Liver (tissue), 3 donors: Measurements from ENCODE around the gene TSC1.

Experiments
- FOXA1 ChIP-seq: IDR thresholded peaks from 2 replicates; pipeline ENCODE4 v1.6.1; 2016; ENCODE audit warnings: antibody characterized with exemption
- FOXA2 ChIP-seq: IDR thresholded peaks from 2 replicates; pipeline ENCODE4 v1.6.1; 2016; ENCODE audit warnings: antibody characterized with exemption
- GABPA ChIP-seq, 2 donors: IDR thresholded peaks in 1 of 2; conservative IDR thresholded peaks in 1 of 2; 2 replicates each; pipeline ENCODE4 v1.6.1; 2016; ENCODE audit warnings: antibody characterized with exemption in 2 of 2, mild to moderate bottlenecking in 1 of 2, moderate library complexity in 1 of 2
- JUND ChIP-seq, 2 donors: IDR thresholded peaks; 2 replicates each; pipeline ENCODE4 v1.6.1; 2016; ENCODE audit warnings: antibody characterized with exemption in 2 of 2
- NR2F2 ChIP-seq: IDR thresholded peaks from 2 replicates; pipeline ENCODE4 v1.6.1; 2016; ENCODE audit warnings: antibody characterized with exemption
- RAD21 ChIP-seq, 2 donors: IDR thresholded peaks; 2 replicates each; pipeline ENCODE4 v1.6.1; 2016; ENCODE audit warnings: antibody characterized with exemption in 2 of 2, mild to moderate bottlenecking in 2 of 2
- SP1 ChIP-seq: IDR thresholded peaks from 2 replicates; pipeline ENCODE4 v1.6.1; 2018; ENCODE audit warnings: antibody characterized with exemption, mild to moderate bottlenecking
- TAF1 ChIP-seq: conservative IDR thresholded peaks from 2 replicates; pipeline ENCODE4 v1.6.1; 2016; ENCODE audit warnings: antibody characterized with exemption, mild to moderate bottlenecking
- YY1 ChIP-seq: IDR thresholded peaks from 2 replicates; pipeline ENCODE4 v1.6.1; 2016; ENCODE audit warnings: antibody characterized with exemption, mild to moderate bottlenecking
- TF ChIP-seq, protein P1 (sequence below): IDR thresholded peaks from 2 replicates; pipeline ENCODE4 v1.6.1; 2016; ENCODE audit warnings: antibody characterized with exemption, mild to moderate bottlenecking
- TF ChIP-seq, protein P2 (sequence below): fragments of 150-350 bp; IDR thresholded peaks from 2 replicates; pipeline ENCODE4 v1.5.1; 2017; ENCODE audit warnings: improper control_type of control experiment, low read depth, low read length; ENCODE audit not compliant: missing input control
- TF ChIP-seq, protein P3 (sequence below): IDR thresholded peaks from 2 replicates; pipeline ENCODE4 v1.6.1; 2016; ENCODE audit warnings: antibody characterized with exemption
- TF ChIP-seq, protein P4 (sequence below): IDR thresholded peaks from 2 replicates; pipeline ENCODE4 v1.6.1; 2016; ENCODE audit warnings: antibody characterized with exemption
- TF ChIP-seq, protein P5 (sequence below): IDR thresholded peaks from 2 replicates; pipeline ENCODE4 v1.6.1; 2016; ENCODE audit warnings: antibody characterized with exemption
- donor health status: healthy.
- donor health status: healthy.

DNA sequence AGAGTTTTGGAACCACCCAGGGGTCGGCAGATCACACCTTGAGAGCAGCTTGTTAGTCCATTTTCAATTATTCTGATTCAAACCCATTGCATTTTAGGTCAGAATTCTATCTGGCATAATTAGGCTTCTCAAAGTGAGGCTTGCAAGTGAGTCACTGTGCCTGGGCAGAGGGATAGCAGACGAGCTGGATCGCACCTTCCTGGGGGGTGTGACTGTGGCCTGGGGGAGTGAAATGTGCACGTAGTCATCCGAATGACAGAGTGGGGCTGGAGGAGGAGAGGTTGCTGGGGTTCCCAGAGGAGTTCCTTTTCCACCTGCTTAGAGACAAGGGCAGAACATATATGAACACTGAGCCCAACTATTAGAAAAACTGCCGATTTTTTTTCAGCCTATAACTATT, 34.0 kb downstream of the TSC1 start:
- TF ChIP-seq, protein P1, sequence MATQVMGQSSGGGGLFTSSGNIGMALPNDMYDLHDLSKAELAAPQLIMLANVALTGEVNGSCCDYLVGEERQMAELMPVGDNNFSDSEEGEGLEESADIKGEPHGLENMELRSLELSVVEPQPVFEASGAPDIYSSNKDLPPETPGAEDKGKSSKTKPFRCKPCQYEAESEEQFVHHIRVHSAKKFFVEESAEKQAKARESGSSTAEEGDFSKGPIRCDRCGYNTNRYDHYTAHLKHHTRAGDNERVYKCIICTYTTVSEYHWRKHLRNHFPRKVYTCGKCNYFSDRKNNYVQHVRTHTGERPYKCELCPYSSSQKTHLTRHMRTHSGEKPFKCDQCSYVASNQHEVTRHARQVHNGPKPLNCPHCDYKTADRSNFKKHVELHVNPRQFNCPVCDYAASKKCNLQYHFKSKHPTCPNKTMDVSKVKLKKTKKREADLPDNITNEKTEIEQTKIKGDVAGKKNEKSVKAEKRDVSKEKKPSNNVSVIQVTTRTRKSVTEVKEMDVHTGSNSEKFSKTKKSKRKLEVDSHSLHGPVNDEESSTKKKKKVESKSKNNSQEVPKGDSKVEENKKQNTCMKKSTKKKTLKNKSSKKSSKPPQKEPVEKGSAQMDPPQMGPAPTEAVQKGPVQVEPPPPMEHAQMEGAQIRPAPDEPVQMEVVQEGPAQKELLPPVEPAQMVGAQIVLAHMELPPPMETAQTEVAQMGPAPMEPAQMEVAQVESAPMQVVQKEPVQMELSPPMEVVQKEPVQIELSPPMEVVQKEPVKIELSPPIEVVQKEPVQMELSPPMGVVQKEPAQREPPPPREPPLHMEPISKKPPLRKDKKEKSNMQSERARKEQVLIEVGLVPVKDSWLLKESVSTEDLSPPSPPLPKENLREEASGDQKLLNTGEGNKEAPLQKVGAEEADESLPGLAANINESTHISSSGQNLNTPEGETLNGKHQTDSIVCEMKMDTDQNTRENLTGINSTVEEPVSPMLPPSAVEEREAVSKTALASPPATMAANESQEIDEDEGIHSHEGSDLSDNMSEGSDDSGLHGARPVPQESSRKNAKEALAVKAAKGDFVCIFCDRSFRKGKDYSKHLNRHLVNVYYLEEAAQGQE = no peak
- TF ChIP-seq, protein P2, sequence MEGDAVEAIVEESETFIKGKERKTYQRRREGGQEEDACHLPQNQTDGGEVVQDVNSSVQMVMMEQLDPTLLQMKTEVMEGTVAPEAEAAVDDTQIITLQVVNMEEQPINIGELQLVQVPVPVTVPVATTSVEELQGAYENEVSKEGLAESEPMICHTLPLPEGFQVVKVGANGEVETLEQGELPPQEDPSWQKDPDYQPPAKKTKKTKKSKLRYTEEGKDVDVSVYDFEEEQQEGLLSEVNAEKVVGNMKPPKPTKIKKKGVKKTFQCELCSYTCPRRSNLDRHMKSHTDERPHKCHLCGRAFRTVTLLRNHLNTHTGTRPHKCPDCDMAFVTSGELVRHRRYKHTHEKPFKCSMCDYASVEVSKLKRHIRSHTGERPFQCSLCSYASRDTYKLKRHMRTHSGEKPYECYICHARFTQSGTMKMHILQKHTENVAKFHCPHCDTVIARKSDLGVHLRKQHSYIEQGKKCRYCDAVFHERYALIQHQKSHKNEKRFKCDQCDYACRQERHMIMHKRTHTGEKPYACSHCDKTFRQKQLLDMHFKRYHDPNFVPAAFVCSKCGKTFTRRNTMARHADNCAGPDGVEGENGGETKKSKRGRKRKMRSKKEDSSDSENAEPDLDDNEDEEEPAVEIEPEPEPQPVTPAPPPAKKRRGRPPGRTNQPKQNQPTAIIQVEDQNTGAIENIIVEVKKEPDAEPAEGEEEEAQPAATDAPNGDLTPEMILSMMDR = no peak
- TF ChIP-seq TAF1 (no peak), SP1 (no peak), RAD21 (IDR thresholded peaks at IDR 0.05) (no peak), GABPA (IDR thresholded peaks at IDR 0.05 in 1 of 2, conservative IDR thresholded peaks at IDR 0.05 in 1 of 2) (no peak), JUND (IDR thresholded peaks at IDR 0.05) (no peak), YY1 (no peak), FOXA1 (no peak), NR2F2 (no peak), FOXA2 (no peak)
- TF ChIP-seq, protein P3, sequence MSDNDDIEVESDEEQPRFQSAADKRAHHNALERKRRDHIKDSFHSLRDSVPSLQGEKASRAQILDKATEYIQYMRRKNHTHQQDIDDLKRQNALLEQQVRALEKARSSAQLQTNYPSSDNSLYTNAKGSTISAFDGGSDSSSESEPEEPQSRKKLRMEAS = no peak
- TF ChIP-seq, protein P4, sequence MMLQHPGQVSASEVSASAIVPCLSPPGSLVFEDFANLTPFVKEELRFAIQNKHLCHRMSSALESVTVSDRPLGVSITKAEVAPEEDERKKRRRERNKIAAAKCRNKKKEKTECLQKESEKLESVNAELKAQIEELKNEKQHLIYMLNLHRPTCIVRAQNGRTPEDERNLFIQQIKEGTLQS = no peak
- TF ChIP-seq, protein P5, sequence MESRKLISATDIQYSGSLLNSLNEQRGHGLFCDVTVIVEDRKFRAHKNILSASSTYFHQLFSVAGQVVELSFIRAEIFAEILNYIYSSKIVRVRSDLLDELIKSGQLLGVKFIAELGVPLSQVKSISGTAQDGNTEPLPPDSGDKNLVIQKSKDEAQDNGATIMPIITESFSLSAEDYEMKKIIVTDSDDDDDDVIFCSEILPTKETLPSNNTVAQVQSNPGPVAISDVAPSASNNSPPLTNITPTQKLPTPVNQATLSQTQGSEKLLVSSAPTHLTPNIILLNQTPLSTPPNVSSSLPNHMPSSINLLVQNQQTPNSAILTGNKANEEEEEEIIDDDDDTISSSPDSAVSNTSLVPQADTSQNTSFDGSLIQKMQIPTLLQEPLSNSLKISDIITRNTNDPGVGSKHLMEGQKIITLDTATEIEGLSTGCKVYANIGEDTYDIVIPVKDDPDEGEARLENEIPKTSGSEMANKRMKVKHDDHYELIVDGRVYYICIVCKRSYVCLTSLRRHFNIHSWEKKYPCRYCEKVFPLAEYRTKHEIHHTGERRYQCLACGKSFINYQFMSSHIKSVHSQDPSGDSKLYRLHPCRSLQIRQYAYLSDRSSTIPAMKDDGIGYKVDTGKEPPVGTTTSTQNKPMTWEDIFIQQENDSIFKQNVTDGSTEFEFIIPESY = no peak
